Activated CD4-positive, CD25-positive, alpha-beta regulatory T cell treated with anti-CD3 and anti-CD28 coated beads, Interleukin-2, amount 50 U/mL, for 24 hours (primary cell): ENCODE results near the gene IMPG1.

ENCODE experiments used
- ATAC-seq, 2 donors: fragments of 150-1000 bp; cut with Tn5 transposase; one replicate each; pipeline ENCODE4 v1.10.0; 2021; ENCODE audit warnings: mild to moderate bottlenecking in 1 of 2, moderate library complexity in 1 of 2

Gene IMPG1

DNA sequence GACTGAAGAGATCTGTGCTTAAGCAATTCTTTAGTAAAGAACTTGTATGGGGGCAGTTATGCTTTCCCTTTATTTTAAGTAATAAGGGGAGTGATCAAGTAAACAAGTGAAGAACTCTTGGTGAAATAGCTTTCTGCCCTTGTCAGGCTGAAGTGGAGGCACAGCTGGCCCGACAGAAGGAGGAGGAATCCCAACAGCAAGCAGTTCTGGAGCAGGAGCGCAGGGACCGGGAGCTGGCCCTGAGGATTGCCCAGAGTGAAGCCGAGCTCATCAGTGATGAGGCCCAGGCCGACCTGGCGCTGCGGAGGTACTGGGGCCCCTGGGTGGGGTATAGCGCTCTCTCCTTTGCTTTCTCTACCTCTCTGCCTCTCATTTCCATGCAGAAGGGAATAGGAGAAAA lies 180.1 kb downstream of the IMPG1 start:
- ATAC-seq: no peak

- ATAC-seq: no peak
These were observed 187.6 kb downstream of the IMPG1 start for GRCh38 chr6:75884822-75885221.

GRCh38 chr6:75882734-75883133 lies 189.7 kb downstream of the IMPG1 start:
- ATAC-seq: peak in 1 of 2 donors; percentile 25

- no peak for ATAC-seq
These were observed 192.2 kb downstream of the IMPG1 start for GRCh38 chr6:75880305-75880704.

GRCh38 chr6:75876152-75876551 lies 196.3 kb downstream of the IMPG1 start:
- no peak for ATAC-seq

DNA sequence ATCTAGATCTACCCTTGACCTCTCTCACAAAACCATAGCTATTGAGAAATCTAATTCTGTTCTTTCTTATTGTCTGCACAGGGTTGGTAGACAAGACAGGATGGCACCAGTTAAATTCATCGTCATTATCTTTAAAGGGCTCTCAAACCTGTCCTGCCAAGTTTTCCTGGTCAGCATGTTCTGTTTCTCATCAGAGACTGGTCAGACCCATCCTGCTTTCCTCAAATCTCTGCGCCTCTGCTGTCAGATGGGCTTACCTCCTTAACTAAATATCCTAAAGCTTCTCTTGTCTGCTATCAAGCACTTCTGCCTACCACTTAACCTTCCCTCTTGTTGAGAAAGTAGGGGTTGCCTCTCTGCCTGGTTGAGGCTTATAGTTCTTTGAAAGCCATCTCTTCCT lies 198.2 kb downstream of the IMPG1 start:
- no peak for ATAC-seq
